HCT116 (cell line): ENCODE data around the gene DGKG.

Experiments used
- CTCF ChIP-seq, 3 experiments: fragments of 200-600 bp in 1 of 3; sonication (generic) in 1 of 3; IDR thresholded peaks in 2 of 3; conservative IDR thresholded peaks in 1 of 3; 2 replicates each; pipeline ENCODE4 v1.5.1; 2012 to 2017; ENCODE audit warnings: low read depth in 2 of 3, low read length in 2 of 3, antibody characterized with exemption in 1 of 3, borderline replicate concordance in 1 of 3, control low read depth in 1 of 3, mild to moderate bottlenecking in 1 of 3, mixed read lengths in 1 of 3, mixed run types in 1 of 3, moderate library complexity in 1 of 3; ENCODE audit not compliant: insufficient read depth in 1 of 3
- EZH2 ChIP-seq: fragments of 200-600 bp; sonication (generic); IDR thresholded peaks from 2 replicates; pipeline ENCODE4 v1.6.1; 2017; ENCODE audit warnings: antibody characterized with exemption, mixed run types
- EZH2phosphoT487 ChIP-seq: fragments of 200-600 bp; IDR thresholded peaks from 2 replicates; pipeline ENCODE4 v1.6.1; 2018; ENCODE audit warnings: antibody characterized with exemption, borderline replicate concordance
- POLR2A ChIP-seq: IDR thresholded peaks from 2 replicates; pipeline ENCODE4 v1.7.0; 2011; ENCODE audit warnings: borderline replicate concordance; ENCODE audit not compliant: insufficient read depth, insufficient read length; ENCODE audit errors: extremely low read depth
- REST ChIP-seq: IDR thresholded peaks from 2 replicates; pipeline ENCODE4 v1.6.1; 2012; ENCODE audit warnings: low read depth
- SIN3A ChIP-seq: IDR thresholded peaks from 2 replicates; pipeline ENCODE4 v1.6.1; 2012; ENCODE audit warnings: low read depth
- SP1 ChIP-seq: IDR thresholded peaks from 2 replicates; pipeline ENCODE4 v1.6.1; 2012; ENCODE audit warnings: low read depth
- SRF ChIP-seq: IDR thresholded peaks from 2 replicates; pipeline ENCODE4 v1.6.1; 2012; ENCODE audit warnings: low read depth
- TF ChIP-seq, protein P1 (sequence below): IDR thresholded peaks from 2 replicates; pipeline ENCODE4 v1.6.1; 2012

DNA sequence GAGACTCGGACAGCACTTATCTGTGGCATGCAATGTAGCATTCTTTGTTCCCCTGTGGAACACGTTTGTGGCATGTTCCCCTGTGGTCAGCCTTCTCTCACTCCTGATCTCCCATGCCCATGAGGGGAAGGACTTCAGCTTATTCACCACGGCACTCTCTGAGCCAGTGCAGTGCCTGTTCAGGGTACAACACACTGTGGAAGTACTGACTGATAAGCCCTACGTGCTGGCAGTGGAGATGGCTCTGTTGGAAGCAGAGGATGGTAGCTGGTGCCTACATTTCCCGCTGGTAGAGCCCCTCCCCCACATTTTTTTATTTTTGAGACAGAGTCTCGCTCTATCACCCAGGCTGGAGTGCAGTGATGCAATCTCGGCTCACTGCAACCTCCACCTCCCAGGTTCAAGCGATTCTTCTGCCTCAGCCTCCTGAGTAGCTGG, 209.7 kb downstream of the DGKG start:
- no peak for TF ChIP-seq EZH2phosphoT487
- TF ChIP-seq CTCF (IDR thresholded peaks at IDR 0.05 in 2 of 3, conservative IDR thresholded peaks at IDR 0.05 in 1 of 3; ENCODE audit: borderline replicate concordance in 1 of 3, insufficient read depth in 1 of 3, low read depth in 2 of 3, low read length in 2 of 3) = no peak
- TF ChIP-seq POLR2A = no peak
- TF ChIP-seq SP1 = no peak
- no peak for TF ChIP-seq SRF
- TF ChIP-seq REST = no peak
- TF ChIP-seq, protein P1, sequence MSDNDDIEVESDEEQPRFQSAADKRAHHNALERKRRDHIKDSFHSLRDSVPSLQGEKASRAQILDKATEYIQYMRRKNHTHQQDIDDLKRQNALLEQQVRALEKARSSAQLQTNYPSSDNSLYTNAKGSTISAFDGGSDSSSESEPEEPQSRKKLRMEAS = no peak
- TF ChIP-seq SIN3A = no peak
- TF ChIP-seq EZH2 = no peak
